ENCODE measurements around the gene RPS4Y1. TPM values are rescaled to one million over a fixed set of nuclear protein-coding genes. Genes with fewer than 3 reads are reported as not detected.

Gene RPS4Y1
- total RNA-seq, 8 experiments from 2014 or later, result 263 to 473 (median 336) TPM; not detected in 2

DNA sequence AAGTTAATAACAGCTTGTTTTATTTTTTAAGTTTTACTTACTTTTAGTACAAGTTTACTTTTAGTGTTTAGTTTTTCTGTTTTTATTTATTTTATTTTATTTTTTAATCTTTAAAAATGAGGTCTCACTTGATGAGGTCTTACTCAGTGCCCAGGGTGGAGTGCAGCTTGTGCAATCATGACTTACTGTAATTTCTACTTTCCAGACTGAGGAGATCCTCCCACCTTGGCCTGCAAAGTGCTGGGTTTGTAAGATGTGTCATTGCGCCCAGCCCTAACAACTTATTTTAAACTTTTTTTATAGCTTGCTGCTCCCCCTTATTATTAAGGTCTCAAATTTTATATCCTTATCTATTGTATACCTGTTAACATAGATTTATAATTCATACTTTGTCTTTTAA is 52.1 kb downstream of the RPS4Y1 start:
- H3K4me3 ChIP-seq, result no peak overlapping the region
- H3K4me1 ChIP-seq (replicated peaks in 1 of 2), result no peaks in the 10 kb centered on the region
- ATAC-seq (replicated peaks in 6 of 8), result peak in 2 of 8 experiments; percentile 74 to 83
- whole genome bisulfite sequencing, 10 experiments, result 80 to 100% (median 90%) methylated on average over 1 of the region's 1 CpG; no CpG with 5 or more reads in 6 of the 10 experiments
- no peak overlapping the region for H3K27ac ChIP-seq
- in situ Hi-C loops (cut with MboI; ENCODE audit: low pct_unique_long_range_greater_than_20kb in 2 of 9, low sequenced_read_pairs in 9 of 9, unreplicated experiment in 9 of 9), result no loop called here

DNA sequence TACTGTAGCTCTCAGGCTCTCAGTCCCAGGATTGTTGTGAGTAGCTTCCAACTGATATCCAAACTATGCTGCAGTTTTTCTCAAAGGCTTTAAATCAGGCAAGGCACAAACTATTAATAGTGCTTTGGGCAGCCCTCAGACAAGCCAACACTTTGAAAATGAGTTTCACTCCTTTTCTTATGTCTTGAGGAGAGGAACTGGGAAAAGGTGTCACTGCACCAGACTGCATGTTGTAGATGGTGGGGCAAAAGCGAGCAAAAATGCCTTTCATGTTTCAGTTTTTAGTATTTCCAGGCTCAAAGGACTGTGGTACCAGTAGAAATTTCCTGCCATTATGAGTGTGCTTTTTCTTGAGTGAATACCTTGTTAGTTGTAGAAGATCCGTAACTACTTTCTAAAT is 54.6 kb downstream of the RPS4Y1 start:
- H3K4me1 ChIP-seq (replicated peaks in 1 of 2), result no peaks in the 10 kb centered on the region
- no peak overlapping the region for H3K27ac ChIP-seq
- no peak for ATAC-seq (replicated peaks in 6 of 8)
- in situ Hi-C loops (cut with MboI; ENCODE audit: low pct_unique_long_range_greater_than_20kb in 2 of 9, low sequenced_read_pairs in 9 of 9, unreplicated experiment in 9 of 9), result no loop called here
- whole genome bisulfite sequencing, 10 experiments, result 80 to 100% (median 100%) methylated on average over 1 of the region's 2 CpGs; no CpG with 5 or more reads in 6 of the 10 experiments
- H3K4me3 ChIP-seq, result no peak overlapping the region

DNA sequence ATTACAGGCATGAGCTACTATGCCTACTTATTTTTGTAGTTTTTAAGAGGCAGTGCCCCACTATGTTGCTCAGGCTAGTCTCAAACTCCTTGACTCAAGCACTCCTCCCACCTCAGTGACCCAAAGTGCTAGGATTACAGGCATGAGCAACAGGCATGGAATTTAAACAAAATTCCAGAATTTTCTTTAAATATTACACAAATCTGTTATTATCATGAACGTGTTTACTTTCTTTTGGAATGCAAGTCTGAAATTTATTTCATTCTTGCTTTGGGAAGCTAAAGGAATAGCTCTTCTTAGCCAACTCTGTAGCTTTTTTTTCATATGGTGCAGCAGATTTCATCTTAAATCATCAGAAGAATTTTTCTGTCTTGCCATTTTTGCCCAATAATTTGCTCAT is 66.0 kb downstream of the RPS4Y1 start:
- Histone ChIP-seq H3K4me1 (replicated peaks in 1 of 2) (no peaks in the 10 kb centered on the region), H3K27ac (no peak overlapping the region), H3K4me3 (no peak overlapping the region)
- in situ Hi-C loops (cut with MboI; ENCODE audit: low pct_unique_long_range_greater_than_20kb in 2 of 9, low sequenced_read_pairs in 9 of 9, unreplicated experiment in 9 of 9), result no loop called here
- 40 to 50% methylated on average over 1 of the region's 1 CpG; no CpG with 5 or more reads in 8 of the 10 experiments for WGBS, 10 experiments
- no peak for ATAC-seq (replicated peaks in 6 of 8)

DNA sequence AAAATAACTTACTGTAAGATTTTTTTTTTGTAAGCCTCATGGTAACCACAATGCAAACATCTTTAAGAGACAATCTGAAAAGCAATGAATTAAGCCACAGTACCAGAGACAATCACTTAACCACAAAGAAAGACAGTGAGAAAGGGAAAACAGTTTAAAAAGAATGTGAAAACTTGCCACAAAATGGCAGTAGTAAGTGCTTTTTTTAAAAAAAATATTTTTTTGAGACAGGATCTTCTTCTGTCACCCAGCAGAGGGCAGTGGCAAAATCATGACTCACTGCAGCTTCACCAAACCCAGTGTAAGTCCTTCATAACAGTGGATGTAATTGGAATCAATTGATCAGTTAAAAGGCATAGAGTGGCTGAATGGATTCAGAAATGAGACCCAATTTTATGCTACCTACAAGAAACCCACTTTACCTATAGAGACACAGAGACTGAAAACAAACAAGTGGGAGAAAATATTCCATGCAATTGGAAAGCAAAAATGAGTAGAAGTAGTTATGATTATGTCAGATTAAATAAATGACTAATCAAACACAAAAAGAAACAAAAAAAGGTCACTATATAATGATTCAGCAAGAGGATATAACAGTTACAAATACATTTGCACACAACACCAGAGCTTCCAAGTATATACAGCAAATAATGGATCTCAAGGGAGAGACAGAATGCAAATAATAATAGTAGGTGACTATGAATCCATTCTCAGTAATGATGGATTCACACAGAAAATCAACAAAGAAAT is 71.8 kb downstream of the RPS4Y1 start:
- peak in 2 of 8 experiments; percentile 25 to 48 for ATAC-seq (replicated peaks in 6 of 8)
- H3K27ac ChIP-seq, result no peak overlapping the region
- no peaks in the 10 kb centered on the region for H3K4me1 ChIP-seq (replicated peaks in 1 of 2)
- in situ Hi-C loops (cut with MboI; ENCODE audit: low pct_unique_long_range_greater_than_20kb in 2 of 9, low sequenced_read_pairs in 9 of 9, unreplicated experiment in 9 of 9), result no loop called here
- H3K4me3 ChIP-seq, result no peak overlapping the region

Other genes with a start within 250 kb of the RPS4Y1 start
- gene SRY, start 53.9 kb upstream of the RPS4Y1 start, total RNA-seq, result 1 to 10 TPM in 5 of 8 experiments, not detected in 3; 1.3 to 3.1 (median 2.2) TPM
- gene ZFY, start 93.8 kb downstream of the RPS4Y1 start, total RNA-seq, result 10 to 100 TPM in 1 of 8 experiments, 1 to 10 TPM in 5, not detected in 2; 4.1 to 11.2 (median 9.7) TPM